ENCODE results near the gene CDHR5. TPM values are rescaled to one million over a fixed set of nuclear protein-coding genes. Genes with fewer than 3 reads are reported as not detected.

CDHR5 gene
- total and polyA plus RNA-seq, 9 of the 15 experiments (the other 6 are each of a cell fraction or from before 2014, with no cell fraction given), result 0.16 TPM; not detected in 8

DNA sequence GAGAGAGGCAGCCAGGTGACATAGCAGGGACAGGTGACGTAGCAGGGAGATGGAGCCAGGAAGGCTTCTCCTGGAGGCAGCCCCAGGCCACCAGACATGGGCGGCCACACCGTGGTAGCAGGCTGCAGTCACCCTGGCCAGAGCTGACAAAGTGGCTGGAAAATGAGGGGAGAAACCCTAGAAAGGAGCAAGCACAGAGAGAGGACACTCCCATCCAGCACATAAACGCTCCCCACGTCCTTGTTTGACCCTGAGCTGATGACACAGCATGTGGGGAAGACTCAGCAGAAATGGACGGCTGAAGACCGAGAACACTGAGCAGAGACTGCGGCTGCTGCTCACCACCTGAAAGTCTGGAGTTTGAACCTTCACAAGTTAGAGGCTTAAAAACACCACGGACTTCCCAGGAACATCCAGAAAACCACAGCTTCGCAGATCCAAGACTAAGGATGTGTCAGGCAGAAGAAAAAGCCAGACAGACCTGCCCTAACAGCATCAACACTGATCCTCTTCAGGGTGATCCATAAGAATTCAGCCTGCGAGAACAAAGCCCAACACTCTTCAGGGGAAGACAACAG, 41.0 kb upstream of the CDHR5 start (continued):
- TF ChIP-seq CHD2 (IDR thresholded peaks at IDR 0.05; ENCODE audit: low read depth, low read length) (no peak), NFE2 (IDR thresholded peaks at IDR 0.05; ENCODE audit: low read depth) (peak; percentile 97), RBFOX2 (IDR thresholded peaks at IDR 0.05; ENCODE audit: low read depth, low read length) (peak; percentile 37; the same call in 1 of the 2 replicates), PTRF (tag; IDR thresholded peaks at IDR 0.05) (no peak), PTBP1 (IDR thresholded peaks at IDR 0.05; ENCODE audit: low read depth, low read length) (no peak), CBFA2T2 (conservative IDR thresholded peaks at IDR 0.05) (no peak), NCOR1 (IDR thresholded peaks at IDR 0.05) (no peak), ZNF224 (CRISPR knock-in tag; IDR thresholded peaks at IDR 0.05) (no peak), POLR2B (IDR thresholded peaks at IDR 0.05; ENCODE audit: low read depth, partially characterized antibody) (peak; percentile 53), CSDE1 (IDR thresholded peaks at IDR 0.05) (no peak), ZNF133 (CRISPR knock-in tag; IDR thresholded peaks at IDR 0.05) (no peak), CHD1 (IDR thresholded peaks at IDR 0.05; ENCODE audit: low read length) (no peak), SMAD1 (IDR thresholded peaks at IDR 0.05; ENCODE audit: low read depth, low read length, partially characterized antibody) (no peak), ZNF24 (IDR thresholded peaks at IDR 0.05) (no peak), ZNF197 (CRISPR knock-in tag; IDR thresholded peaks at IDR 0.05; ENCODE audit: low read depth) (0 out of 2 replicates have a peak, but pooled peaks have one; percentile 75), GATAD2A (IDR thresholded peaks at IDR 0.05) (no peak), POLR2A (conservative IDR thresholded peaks at IDR 0.05) (peak; percentile 62), PTTG1 (tag; IDR thresholded peaks at IDR 0.05; ENCODE audit: low read depth) (0 out of 2 replicates have a peak, but pooled peaks have one; percentile 7), GTF2E2 (tag; IDR thresholded peaks at IDR 0.05) (no peak), BRD9 (IDR thresholded peaks at IDR 0.05; ENCODE audit: low read depth, partially characterized antibody) (peak; percentile 61), ZNF644 (tag; IDR thresholded peaks at IDR 0.05; ENCODE audit: low read depth) (peak; percentile 55; the same call in 1 of the 2 replicates), FOXK2 (conservative IDR thresholded peaks at IDR 0.05 in 1 of 2, IDR thresholded peaks at IDR 0.05 in 1 of 2; ENCODE audit: low read depth in 2 of 2) (no peak; a peak in 1 of 4 replicates), SMARCA5 (IDR thresholded peaks at IDR 0.05) (no peak), MBD2 (IDR thresholded peaks at IDR 0.05; ENCODE audit: borderline replicate concordance, low read depth) (0 out of 2 replicates have a peak, but pooled peaks have one; percentile 45), ZNF175 (CRISPR knock-in tag; IDR thresholded peaks at IDR 0.05; ENCODE audit: low read depth) (peak; percentile 70; the same call in 1 of the 2 replicates), ATF1 (CRISPR knock-in tag; IDR thresholded peaks at IDR 0.05) (no peak), ATF1 (tag; IDR thresholded peaks at IDR 0.05) (peak; percentile 63)
- TF ChIP-seq, protein P1, sequence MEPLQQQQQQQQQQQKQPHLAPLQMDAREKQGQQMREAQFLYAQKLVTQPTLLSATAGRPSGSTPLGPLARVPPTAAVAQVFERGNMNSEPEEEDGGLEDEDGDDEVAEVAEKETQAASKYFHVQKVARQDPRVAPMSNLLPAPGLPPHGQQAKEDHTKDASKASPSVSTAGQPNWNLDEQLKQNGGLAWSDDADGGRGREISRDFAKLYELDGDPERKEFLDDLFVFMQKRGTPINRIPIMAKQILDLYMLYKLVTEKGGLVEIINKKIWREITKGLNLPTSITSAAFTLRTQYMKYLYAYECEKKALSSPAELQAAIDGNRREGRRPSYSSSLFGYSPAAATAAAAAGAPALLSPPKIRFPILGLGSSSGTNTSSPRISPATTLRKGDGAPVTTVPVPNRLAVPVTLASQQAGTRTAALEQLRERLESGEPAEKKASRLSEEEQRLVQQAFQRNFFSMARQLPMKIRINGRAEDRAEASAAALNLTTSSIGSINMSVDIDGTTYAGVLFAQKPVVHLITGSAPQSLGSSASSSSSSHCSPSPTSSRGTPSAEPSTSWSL (CRISPR knock-in tag; IDR thresholded peaks at IDR 0.05; ENCODE audit: borderline replicate concordance), result no peak
- TF ChIP-seq, protein P2, sequence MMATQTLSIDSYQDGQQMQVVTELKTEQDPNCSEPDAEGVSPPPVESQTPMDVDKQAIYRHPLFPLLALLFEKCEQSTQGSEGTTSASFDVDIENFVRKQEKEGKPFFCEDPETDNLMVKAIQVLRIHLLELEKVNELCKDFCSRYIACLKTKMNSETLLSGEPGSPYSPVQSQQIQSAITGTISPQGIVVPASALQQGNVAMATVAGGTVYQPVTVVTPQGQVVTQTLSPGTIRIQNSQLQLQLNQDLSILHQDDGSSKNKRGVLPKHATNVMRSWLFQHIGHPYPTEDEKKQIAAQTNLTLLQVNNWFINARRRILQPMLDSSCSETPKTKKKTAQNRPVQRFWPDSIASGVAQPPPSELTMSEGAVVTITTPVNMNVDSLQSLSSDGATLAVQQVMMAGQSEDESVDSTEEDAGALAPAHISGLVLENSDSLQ (IDR thresholded peaks at IDR 0.05), result 0 out of 2 replicates have a peak, but pooled peaks have one; percentile 33
- TF ChIP-seq, protein P3, sequence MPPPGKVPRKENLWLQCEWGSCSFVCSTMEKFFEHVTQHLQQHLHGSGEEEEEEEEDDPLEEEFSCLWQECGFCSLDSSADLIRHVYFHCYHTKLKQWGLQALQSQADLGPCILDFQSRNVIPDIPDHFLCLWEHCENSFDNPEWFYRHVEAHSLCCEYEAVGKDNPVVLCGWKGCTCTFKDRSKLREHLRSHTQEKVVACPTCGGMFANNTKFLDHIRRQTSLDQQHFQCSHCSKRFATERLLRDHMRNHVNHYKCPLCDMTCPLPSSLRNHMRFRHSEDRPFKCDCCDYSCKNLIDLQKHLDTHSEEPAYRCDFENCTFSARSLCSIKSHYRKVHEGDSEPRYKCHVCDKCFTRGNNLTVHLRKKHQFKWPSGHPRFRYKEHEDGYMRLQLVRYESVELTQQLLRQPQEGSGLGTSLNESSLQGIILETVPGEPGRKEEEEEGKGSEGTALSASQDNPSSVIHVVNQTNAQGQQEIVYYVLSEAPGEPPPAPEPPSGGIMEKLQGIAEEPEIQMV (tag; conservative IDR thresholded peaks at IDR 0.05; ENCODE audit: low read depth), result 0 out of 2 replicates have a peak, but pooled peaks have one; percentile 18
